A172 (cell line): ENCODE results near the gene CAMTA1. TPM values are rescaled to one million over a fixed set of nuclear protein-coding genes. Genes with fewer than 3 reads are reported as not detected.

ENCODE experiments used
- DNase-seq: peaks from one replicate; pipeline ENCODE4 v3.0.0-alpha.2; 2015; ENCODE audit warnings: low spot score
- total RNA-seq: library from RNA; depleted of rRNA; stranded (reverse); fragments of >200 nt; shearing (Covaris generic); gene quantifications from 2 replicates; pipeline ENCODE4 v1.2.3, GENCODE V29; 2014

CAMTA1 gene
- total RNA-seq, 1 experiment from 2014 or later, result 97.5 TPM

GRCh38 chr1:7449750-7450149 is 664.5 kb downstream of the CAMTA1 start:
- DNase-seq, result no peak

- DNase-seq, result no peak
Measured at GRCh38 chr1:7450838-7451237, 665.6 kb downstream of the CAMTA1 start.

- DNase-seq, result no peak
Measured at GRCh38 chr1:7453038-7453437, 667.8 kb downstream of the CAMTA1 start.

GRCh38 chr1:7454052-7454815 is 669.0 kb downstream of the CAMTA1 start:
- peak; percentile 25 for DNase-seq

GRCh38 chr1:7454895-7455784 is 669.9 kb downstream of the CAMTA1 start:
- DNase-seq, result no peak

- no peak for DNase-seq
Measured at GRCh38 chr1:7455796-7456721, 670.8 kb downstream of the CAMTA1 start.

- DNase-seq, result no peak
Measured at GRCh38 chr1:7456722-7457082, 671.4 kb downstream of the CAMTA1 start.

- DNase-seq, result no peak
Measured at GRCh38 chr1:7457811-7458210, 672.6 kb downstream of the CAMTA1 start.

- DNase-seq, result no peak
Measured at GRCh38 chr1:7458946-7459345, 673.7 kb downstream of the CAMTA1 start.

GRCh38 chr1:7459914-7460313 is 674.7 kb downstream of the CAMTA1 start:
- no peak for DNase-seq

- no peak for DNase-seq
Measured at GRCh38 chr1:7460807-7461206, 675.6 kb downstream of the CAMTA1 start.

GRCh38 chr1:7462617-7463016 is 677.4 kb downstream of the CAMTA1 start:
- no peak for DNase-seq

GRCh38 chr1:7463526-7463925 is 678.3 kb downstream of the CAMTA1 start:
- no peak for DNase-seq

- DNase-seq, result no peak
Measured at GRCh38 chr1:7464736-7465135, 679.5 kb downstream of the CAMTA1 start.

- DNase-seq, result no peak
Measured at GRCh38 chr1:7467476-7468175, 682.4 kb downstream of the CAMTA1 start.

- DNase-seq, result no peak
Measured at GRCh38 chr1:7468248-7468647, 683.0 kb downstream of the CAMTA1 start.

- DNase-seq, result peak; percentile 47
Measured at GRCh38 chr1:7469255-7469938, 684.1 kb downstream of the CAMTA1 start.

- DNase-seq, result peak; percentile 90
Measured at GRCh38 chr1:7470904-7471638, 685.8 kb downstream of the CAMTA1 start.

- DNase-seq, result peak; percentile 37
Measured at GRCh38 chr1:7471836-7472235, 686.6 kb downstream of the CAMTA1 start.
